B cell (primary cell): ENCODE results near the gene GSTM5. TPM values are rescaled to one million over a fixed set of nuclear protein-coding genes. Genes with fewer than 3 reads are reported as not detected.
"Not testable (repeated sequence)": the region's sequence is repeated elsewhere in the genome, so short reads cannot be mapped to it uniquely, and the experiment has no call there.

Experiments used
- ATAC-seq: fragments of 200-7000 bp; cut with Tn5 transposase; one replicate; pipeline ENCODE4 v1.10.0; 2021; ENCODE audit warnings: low read depth, mild to moderate bottlenecking, moderate number of reproducible peaks, moderate library complexity
- CTCF ChIA-PET: fragments of 350-600 bp; sonication (Branson Sonifier 250); formaldehyde crosslinking; loops from one replicate; lab custom pipeline; 2021; ENCODE audit warnings: antibody characterized with exemption, inconsistent platforms; lab: Charles Lee
- POLR2A ChIA-PET: fragments of 350-600 bp; sonication (Branson Sonifier 250); formaldehyde crosslinking; loops from one replicate; lab custom pipeline; 2021; ENCODE audit warnings: antibody characterized with exemption; lab: Charles Lee
- DNase-seq: peaks from one replicate; pipeline ENCODE4 v3.0.0; 2013
- H2AFZ ChIP-seq: 2 replicates; pipeline ENCODE4 v1.6.1; 2012; ENCODE audit warnings: mild to moderate bottlenecking, low read depth, low read length; ENCODE audit not compliant: insufficient read depth, poor library complexity, severe bottlenecking
- H3K27ac ChIP-seq, 2 donors: 1 replicate in 1 of 2; 2 replicates in 1 of 2; pipeline ENCODE4 v1.5.1; 2012 to 2013; ENCODE audit warnings: low read length in 2 of 2, mild to moderate bottlenecking in 2 of 2, moderate library complexity in 1 of 2
- H3K27me3 ChIP-seq, 4 experiments: fragments of 200-600 bp in 1 of 4; sonication (generic) in 1 of 4; replicated peaks in 1 of 4; 1 replicate in 2 of 4; 2 replicates in 2 of 4; pipeline versions ENCODE4 v1.6.1 to v1.7.0; 2013 to 2016; ENCODE audit warnings: low read length in 3 of 4, mild to moderate bottlenecking in 2 of 4, mixed read lengths in 1 of 4, moderate library complexity in 1 of 4; ENCODE audit not compliant: insufficient read depth in 4 of 4, control insufficient read depth in 3 of 4; ENCODE audit errors: control extremely low read depth in 1 of 4
- H3K36me3 ChIP-seq, 2 experiments: replicated peaks in 1 of 2; 1 replicate in 1 of 2; 2 replicates in 1 of 2; pipeline versions ENCODE4 v1.6.1 to v1.7.1; 2013; ENCODE audit warnings: low read length in 1 of 2; ENCODE audit not compliant: insufficient read depth in 2 of 2, control insufficient read depth in 1 of 2; ENCODE audit errors: control extremely low read depth in 1 of 2, extremely low read depth in 1 of 2
- H3K4me1 ChIP-seq, 2 donors: fragments of 200-600 bp in 1 of 2; sonication (generic) in 1 of 2; 1 replicate in 1 of 2; 2 replicates in 1 of 2; pipeline versions ENCODE4 v1.5.1 to v1.6.1; 2013 to 2017; ENCODE audit warnings: low read length in 2 of 2; ENCODE audit not compliant: control insufficient read depth in 2 of 2, insufficient read depth in 2 of 2
- H3K4me2 ChIP-seq: replicated peaks from 2 replicates; pipeline ENCODE3; 2012; ENCODE audit warnings: mild to moderate bottlenecking, low read depth, low read length; ENCODE audit not compliant: poor library complexity, severe bottlenecking
- H3K4me3 ChIP-seq, 5 experiments: fragments of 200-600 bp in 1 of 5; sonication (generic) in 1 of 5; 1 replicate in 3 of 5; 2 replicates in 2 of 5; pipeline versions ENCODE4 v1.5.1 to v1.7.0; 2011 to 2016; ENCODE audit warnings: low read length in 4 of 5, mild to moderate bottlenecking in 4 of 5, low read depth in 2 of 5, control low read depth in 1 of 5, moderate library complexity in 1 of 5; ENCODE audit not compliant: insufficient read depth in 1 of 5; ENCODE audit errors: control extremely low read depth in 1 of 5, extremely low read depth in 1 of 5
- H3K79me2 ChIP-seq: fragments of 200-600 bp; sonication (generic); one replicate; pipeline ENCODE4 v1.6.0; 2016; ENCODE audit warnings: low read length; ENCODE audit not compliant: control insufficient read depth, insufficient read depth
- H3K9ac ChIP-seq: fragments of 200-600 bp; sonication (generic); 2 replicates; pipeline ENCODE4 v1.6.1; 2017; ENCODE audit warnings: mild to moderate bottlenecking, low read length, moderate library complexity
- H3K9me3 ChIP-seq, 3 donors: one replicate each; pipeline versions ENCODE4 v1.6.1 to v1.7.1; 2013; ENCODE audit warnings: low read length in 2 of 3; ENCODE audit not compliant: control insufficient read depth in 2 of 3, insufficient read depth in 1 of 3; ENCODE audit errors: control extremely low read depth in 1 of 3
- H4K20me1 ChIP-seq: 2 replicates; pipeline ENCODE4 v1.6.0; 2012; ENCODE audit warnings: mild to moderate bottlenecking, low read length; ENCODE audit not compliant: insufficient read depth, control insufficient read depth, poor library complexity, severe bottlenecking
- H3K27ac Mint-ChIP-seq: one replicate; pipeline ENCODE4 v1.8.0; 2021; ENCODE audit warnings: mixed read lengths
- H3K27me3 Mint-ChIP-seq: one replicate; pipeline ENCODE4 v1.8.0; 2021; ENCODE audit warnings: mixed read lengths
- H3K4me1 Mint-ChIP-seq: one replicate; pipeline ENCODE4 v1.8.0; 2021; ENCODE audit warnings: mixed read lengths
- H3K4me3 Mint-ChIP-seq: one replicate; pipeline ENCODE4 v1.8.0; 2021; ENCODE audit warnings: mixed read lengths
- H3K9me3 Mint-ChIP-seq: one replicate; pipeline ENCODE4 v1.8.0; 2022; ENCODE audit warnings: mixed read lengths; ENCODE audit not compliant: insufficient read depth
- CTCF ChIP-seq: fragments of 200-600 bp; IDR thresholded peaks from one replicate; pipeline ENCODE4 v1.8.0; 2022; ENCODE audit warnings: antibody characterized with exemption, mild to moderate bottlenecking
- EZH2 ChIP-seq: IDR thresholded peaks from 2 replicates; pipeline ENCODE4 v1.6.1; 2012; ENCODE audit warnings: borderline replicate concordance, low read depth, mild to moderate bottlenecking, moderate library complexity, low read length; ENCODE audit not compliant: insufficient read depth, poor library complexity, severe bottlenecking
- WGBS: methylation state at CpG from one replicate; pipeline ENCODE4 v1.1.5; 2013; ENCODE audit warnings: missing lambda C conversion rate; ENCODE audit not compliant: insufficient coverage; 5-methylcytosine and 5-hydroxymethylcytosine counted together
- intact Hi-C: fragments of 100-400 bp; cut with micrococcal nuclease; formaldehyde crosslinking; loops from one replicate; pipeline ENCODE4 v1.10.0; 2022
- polyA plus RNA-seq: library from polyadenylated mRNA; depleted of rRNA; stranded (reverse); fragments of >200 nt; gene quantifications from 2 replicates; pipeline ENCODE4 v1.2.3, GENCODE V29; 2012
- total RNA-seq, 2 donors: library from RNA; stranded (reverse); fragments of 120-200 nt in 1 of 2; gene quantifications; 1 replicate in 1 of 2; 2 replicates in 1 of 2; pipeline versions ENCODE4 v1.2.3 to v1.2.4, GENCODE V29; 2013 to 2022

The GSTM5 gene
- total and polyA plus RNA-seq, 2 donors (not counting 1 experiment from before 2014, with no cell fraction given): 0.07 TPM; not detected in 1

DNA sequence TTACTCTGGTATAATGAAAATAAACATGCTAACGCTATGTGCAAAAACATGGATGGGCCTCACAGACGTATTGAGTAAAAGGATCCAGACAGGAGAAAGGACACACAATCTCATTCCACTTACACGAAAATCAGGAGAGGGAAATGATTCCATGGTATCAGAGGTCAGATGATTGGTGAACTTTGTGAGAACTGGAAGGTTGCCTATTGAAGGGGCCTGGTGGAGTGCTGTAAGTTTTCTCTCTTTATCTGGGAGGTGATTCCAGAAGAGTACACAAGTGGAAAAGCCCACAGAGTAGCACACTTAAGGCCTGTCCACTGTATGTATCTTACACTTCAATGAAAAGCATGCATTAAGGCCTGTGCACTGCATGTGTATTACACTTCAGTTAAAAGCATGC is 34.6 kb upstream of the GSTM5 start:
- Mint-ChIP-seq H3K27me3 (no peaks in the 10 kb centered on the region), H3K27ac (no peak overlapping the region), H3K4me3 (no peak overlapping the region), H3K4me1 (no peaks in the 10 kb centered on the region), H3K9me3 (no peaks in the 10 kb centered on the region)
- TF ChIP-seq CTCF: no peak
- no peak for TF ChIP-seq EZH2
- H4K20me1 ChIP-seq: no peaks in the 10 kb centered on the region
- no peaks in the 10 kb centered on the region for H3K36me3 ChIP-seq
- no peak overlapping the region for H3K9ac ChIP-seq
- intact Hi-C loops: no loop called here
- POLR2A ChIA-PET: no interaction called here
- no peak overlapping the region for H2AFZ ChIP-seq
- H3K4me1 ChIP-seq: no peaks in the 10 kb centered on the region
- no peaks in the 10 kb centered on the region for H3K79me2 ChIP-seq
- CTCF ChIA-PET: no interaction called here
- WGBS: no CpG with 5 or more reads among the region's 3 CpGs
- no peak overlapping the region for H3K27ac ChIP-seq
- H3K4me2 ChIP-seq: no peak overlapping the region
- no peaks in the 10 kb centered on the region for H3K9me3 ChIP-seq
- DNase-seq (no peak), ATAC-seq (no peak)
- H3K27me3 ChIP-seq: no peaks in the 10 kb centered on the region
- no peak overlapping the region for H3K4me3 ChIP-seq

GRCh38 chr1:109678637-109679036 is 33.4 kb upstream of the GSTM5 start:
- H3K9ac ChIP-seq, POLR2A ChIA-PET, H4K20me1 ChIP-seq, H3K4me2 ChIP-seq, CTCF ChIA-PET, H3K4me1 ChIP-seq, H3K27ac ChIP-seq, ATAC-seq, H3K27me3 ChIP-seq, DNase-seq, H3K9me3 Mint-ChIP-seq, H3K27ac Mint-ChIP-seq, H3K9me3 ChIP-seq, H3K79me2 ChIP-seq, intact Hi-C loops, H2AFZ ChIP-seq, H3K27me3 Mint-ChIP-seq, H3K4me3 ChIP-seq, H3K36me3 ChIP-seq, H3K4me1 Mint-ChIP-seq, H3K4me3 Mint-ChIP-seq: not testable (repeated sequence)
- no CpG with 5 or more reads among the region's 2 CpGs for WGBS

DNA sequence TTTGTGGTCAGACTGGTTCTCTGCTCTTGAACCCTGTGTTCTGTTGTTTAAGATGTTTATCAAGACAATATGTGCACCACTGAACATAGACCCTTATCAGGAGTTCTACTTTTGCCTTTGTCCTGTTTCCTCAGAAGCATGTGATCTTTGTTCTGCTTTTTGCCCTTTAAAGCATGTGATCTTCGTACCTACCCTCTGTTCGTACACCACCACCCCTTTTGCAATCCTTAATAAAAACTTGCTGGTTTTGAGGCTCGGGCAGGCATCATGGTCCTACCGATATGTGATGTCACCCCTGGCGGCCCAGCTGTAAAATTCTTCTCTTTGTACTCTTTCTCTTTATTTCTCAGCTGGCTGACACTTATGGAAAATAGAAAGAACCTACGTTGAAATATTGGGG is 27.3 kb upstream of the GSTM5 start:
- DNase-seq, CTCF ChIA-PET, H4K20me1 ChIP-seq, H3K9me3 ChIP-seq, H3K27me3 ChIP-seq, H3K9ac ChIP-seq, POLR2A ChIA-PET, H3K4me3 Mint-ChIP-seq, H3K4me1 ChIP-seq, H3K4me3 ChIP-seq, ATAC-seq, H3K27ac Mint-ChIP-seq, H3K9me3 Mint-ChIP-seq, H3K79me2 ChIP-seq, H3K27ac ChIP-seq, H3K36me3 ChIP-seq, H3K4me1 Mint-ChIP-seq, H3K27me3 Mint-ChIP-seq, H2AFZ ChIP-seq, H3K4me2 ChIP-seq, intact Hi-C loops: not testable (repeated sequence)
- no CpG with 5 or more reads among the region's 6 CpGs for WGBS
